ENCODE data around the gene FRMPD2. TPM values are rescaled to one million over a fixed set of nuclear protein-coding genes. Genes with fewer than 3 reads are reported as not detected.

Gene FRMPD2
- total RNA-seq, result 27.3 TPM

GRCh38 chr10:48274636-48275035 lies at the start of gene FRMPD2:
Gene FRMPD2, minus strand, starts transcription at chr10:48274696. Its CDS starts 129 bp downstream, at chr10:48274567.

GRCh38 chr10:48306265-48306869 lies 31.9 kb upstream of the FRMPD2 start, which contains the start of gene MAPK8:
Gene MAPK8, plus strand, starts transcription at chr10:48306677. Its CDS starts 94,984 bp downstream, at chr10:48401661.

Other genes starting within 250 kb of the FRMPD2 start
- gene MAPK8, start 32.0 kb upstream of the FRMPD2 start, total RNA-seq, result 186 TPM